Natural killer cell (primary cell): ENCODE measurements around the gene MYO9A. TPM values are rescaled to one million over a fixed set of nuclear protein-coding genes. Genes with fewer than 3 reads are reported as not detected.

ENCODE experiments used
- ATAC-seq, 3 donors: fragments of 150-1000 bp in 2 of 3; fragments of 200-7000 bp in 1 of 3; cut with Tn5 transposase; 1 replicate in 1 of 3; 2 replicates in 2 of 3; pipeline ENCODE4 v1.10.0; 2021; ENCODE audit warnings: mild to moderate bottlenecking in 2 of 3, moderate library complexity in 2 of 3
- DNase-seq, 2 donors: peaks; one replicate each; pipeline versions ENCODE4 v3.0.0 to v3.0.0-alpha.2; 2013 to 2021; ENCODE audit warnings: mixed read lengths in 1 of 2
- H3K27ac ChIP-seq: one replicate; pipeline ENCODE4 v1.5.1; 2013; ENCODE audit warnings: mild to moderate bottlenecking, low read length
- H3K27me3 ChIP-seq: one replicate; pipeline ENCODE4 v1.6.1; 2013; ENCODE audit warnings: low read length; ENCODE audit not compliant: control insufficient read depth, insufficient read depth
- H3K36me3 ChIP-seq: one replicate; pipeline ENCODE4 v1.6.1; 2013; ENCODE audit warnings: low read length; ENCODE audit not compliant: control insufficient read depth, insufficient read depth
- H3K4me1 ChIP-seq: one replicate; pipeline ENCODE4 v1.6.1; 2013; ENCODE audit warnings: low read length; ENCODE audit not compliant: control insufficient read depth, insufficient read depth
- H3K4me3 ChIP-seq: one replicate; pipeline ENCODE4 v1.5.1; 2013; ENCODE audit warnings: low read length
- H3K9me3 ChIP-seq: one replicate; pipeline ENCODE4 v1.6.1; 2013; ENCODE audit warnings: low read length; ENCODE audit not compliant: control insufficient read depth, insufficient read depth
- H3K27ac Mint-ChIP-seq, 2 donors: one replicate each; pipeline ENCODE4 v1.8.0; 2022; ENCODE audit warnings: mild to moderate bottlenecking in 2 of 2, mixed read lengths in 2 of 2, moderate library complexity in 1 of 2
- H3K27me3 Mint-ChIP-seq, 2 donors: one replicate each; pipeline ENCODE4 v1.8.0; 2022; ENCODE audit warnings: low read depth in 2 of 2, mixed read lengths in 2 of 2
- H3K36me3 Mint-ChIP-seq: one replicate; pipeline ENCODE4 v1.8.0; 2022; ENCODE audit warnings: mixed read lengths
- H3K4me1 Mint-ChIP-seq, 2 donors: one replicate each; pipeline ENCODE4 v1.8.0; 2022; ENCODE audit warnings: mixed read lengths in 2 of 2
- H3K4me3 Mint-ChIP-seq: one replicate; pipeline ENCODE4 v1.8.0; 2022; ENCODE audit warnings: mild to moderate bottlenecking, moderate library complexity, mixed read lengths
- H3K9me3 Mint-ChIP-seq, 2 donors: one replicate each; pipeline ENCODE4 v1.8.0; 2022; ENCODE audit warnings: mixed read lengths in 2 of 2
- CTCF ChIP-seq: fragments of 200-600 bp; IDR thresholded peaks from one replicate; pipeline ENCODE4 v1.8.0; 2022; ENCODE audit warnings: antibody characterized with exemption
- WGBS: methylation state at CpG from one replicate; pipeline ENCODE4 v1.1.7; 2013; ENCODE audit warnings: missing lambda C conversion rate; ENCODE audit not compliant: insufficient coverage; 5-methylcytosine and 5-hydroxymethylcytosine counted together
- intact Hi-C: fragments of 100-400 bp; cut with micrococcal nuclease; formaldehyde crosslinking; loops from one replicate; pipeline ENCODE4 v1.14.2; 2022
- total RNA-seq, 4 donors: library from RNA; stranded (reverse); fragments of 120-200 nt in 1 of 4; gene quantifications; one replicate each; pipeline versions ENCODE4 v1.2.3 to v1.2.4, GENCODE V29; 2013 to 2022

Gene MYO9A
- total RNA-seq, 3 donors from 2014 or later (not counting 1 experiment from before 2014, with no cell fraction given), result 36.3 to 40.4 (median 37.3) TPM

- no peak for DNase-seq
- no peaks in the 10 kb centered on the region for H3K36me3 Mint-ChIP-seq
- no peaks in the 10 kb centered on the region for H3K27me3 Mint-ChIP-seq
Measured at GRCh38 chr15:72099155-72099554, 18.8 kb downstream of the MYO9A start.

GRCh38 chr15:72098040-72098439, 19.9 kb downstream of the MYO9A start:
- Histone ChIP-seq H3K4me3 (no peak overlapping the region), H3K4me1 (no peaks in the 10 kb centered on the region), H3K27ac (no peak overlapping the region), H3K27me3 (no peaks in the 10 kb centered on the region), H3K9me3 (no peaks in the 10 kb centered on the region), H3K36me3 (no peaks in the 10 kb centered on the region)
- Mint-ChIP-seq H3K27ac (no peak overlapping the region), H3K4me3 (no peak overlapping the region), H3K9me3 (no peaks in the 10 kb centered on the region), H3K36me3 (no peaks in the 10 kb centered on the region), H3K27me3 (no peaks in the 10 kb centered on the region), H3K4me1 (peaks cover 7 to 9% of the 10 kb centered on the region in 2 donors)
- no peak for ATAC-seq
- no peak for TF ChIP-seq CTCF
- DNase-seq, result no peak
- intact Hi-C loops, result no loop called here

More at GRCh38 chr15:72099155-72099554, 18.8 kb downstream of the MYO9A start:
- no peak for TF ChIP-seq CTCF
- H3K36me3 ChIP-seq, result no peaks in the 10 kb centered on the region
- intact Hi-C loops, result no loop called here
- Mint-ChIP-seq H3K27ac (no peak overlapping the region), H3K4me3 (no peak overlapping the region), H3K4me1 (peaks cover 8 to 11% of the 10 kb centered on the region in 2 donors), H3K9me3 (no peaks in the 10 kb centered on the region)
- ATAC-seq, result no peak
- no peaks in the 10 kb centered on the region for H3K9me3 ChIP-seq
- no peak overlapping the region for H3K4me3 ChIP-seq
- no peaks in the 10 kb centered on the region for H3K4me1 ChIP-seq
- WGBS, result 96% methylated on average over 4 of the region's 4 CpGs
- no peaks in the 10 kb centered on the region for H3K27me3 ChIP-seq
- no peak overlapping the region for H3K27ac ChIP-seq

- no peaks in the 10 kb centered on the region for H3K9me3 Mint-ChIP-seq
- DNase-seq (no peak), ATAC-seq (no peak)
- no peaks in the 10 kb centered on the region for H3K36me3 Mint-ChIP-seq
- no peak overlapping the region for H3K27ac Mint-ChIP-seq
- H3K4me3 Mint-ChIP-seq, result no peak overlapping the region
- no peaks in the 10 kb centered on the region for H3K27me3 ChIP-seq
- no peaks in the 10 kb centered on the region for H3K9me3 ChIP-seq
- no peaks in the 10 kb centered on the region for H3K36me3 ChIP-seq
- H3K27me3 Mint-ChIP-seq, result no peaks in the 10 kb centered on the region
- TF ChIP-seq CTCF, result no peak
- no peak overlapping the region for H3K27ac ChIP-seq
- WGBS, result no CpG with 5 or more reads among the region's 1 CpG
- H3K4me1 Mint-ChIP-seq, result peaks cover 9 to 18% of the 10 kb centered on the region in 2 donors
- H3K4me1 ChIP-seq, result no peaks in the 10 kb centered on the region
- no peak overlapping the region for H3K4me3 ChIP-seq
- intact Hi-C loops, result no loop called here
Measured at GRCh38 chr15:72096796-72097195, 21.2 kb downstream of the MYO9A start.

GRCh38 chr15:72092691-72093090, 25.3 kb downstream of the MYO9A start:
- no peaks in the 10 kb centered on the region for H3K27me3 ChIP-seq
- H3K9me3 ChIP-seq, result no peaks in the 10 kb centered on the region
- intact Hi-C loops, result no loop called here
- DNase-seq (no peak), ATAC-seq (no peak)
- Mint-ChIP-seq H3K4me1 (peaks cover 23 to 31% of the 10 kb centered on the region in 2 donors), H3K27me3 (no peaks in the 10 kb centered on the region), H3K27ac (peak overlapping the region in 1 of 2 donors; percentile 2), H3K9me3 (no peaks in the 10 kb centered on the region), H3K36me3 (no peaks in the 10 kb centered on the region), H3K4me3 (no peak overlapping the region)
- H3K4me3 ChIP-seq, result no peak overlapping the region
- no peaks in the 10 kb centered on the region for H3K36me3 ChIP-seq
- TF ChIP-seq CTCF, result no peak
- H3K4me1 ChIP-seq, result no peaks in the 10 kb centered on the region
- no peak overlapping the region for H3K27ac ChIP-seq
